HG03108 (cell line): ENCODE results near the gene ELFN1.

Source experiments
- ATAC-seq: cut with Tn5 transposase; IDR thresholded peaks from one replicate; pipeline ENCODE4 v1.9.1; 2021; ENCODE audit warnings: moderate library complexity; ENCODE audit not compliant: unreplicated experiment

ELFN1 gene

DNA sequence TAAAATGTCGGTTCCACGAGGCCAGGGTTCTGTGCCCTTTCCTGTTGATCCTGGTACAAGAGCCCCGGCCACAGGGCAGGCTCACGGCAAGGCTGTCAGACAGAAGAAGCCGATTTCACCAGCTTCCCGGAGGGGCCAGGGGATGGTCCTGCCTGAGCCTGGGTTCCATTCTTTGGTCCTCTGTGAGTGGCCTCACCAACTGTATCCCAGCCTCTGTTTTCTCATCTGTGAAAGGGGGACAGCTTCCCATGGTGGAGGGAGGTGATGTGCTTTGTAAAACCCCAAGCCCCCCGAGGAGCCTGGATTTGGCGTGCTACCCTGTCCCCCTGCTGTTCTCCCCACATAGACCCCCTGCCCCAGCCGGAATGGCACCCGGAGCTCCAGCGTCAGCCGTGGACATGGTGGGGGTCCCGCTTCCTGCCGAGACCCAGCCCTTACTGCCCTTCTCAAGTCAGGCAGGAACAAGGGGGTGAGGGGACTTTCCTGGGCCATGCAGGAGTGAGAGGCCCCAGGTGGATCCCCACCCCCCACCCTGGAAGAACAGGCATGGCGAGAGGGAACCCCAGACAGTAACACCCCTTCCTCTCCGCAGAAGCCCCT lies 28.3 kb upstream of the ELFN1 start:
- ATAC-seq: no peak

DNA sequence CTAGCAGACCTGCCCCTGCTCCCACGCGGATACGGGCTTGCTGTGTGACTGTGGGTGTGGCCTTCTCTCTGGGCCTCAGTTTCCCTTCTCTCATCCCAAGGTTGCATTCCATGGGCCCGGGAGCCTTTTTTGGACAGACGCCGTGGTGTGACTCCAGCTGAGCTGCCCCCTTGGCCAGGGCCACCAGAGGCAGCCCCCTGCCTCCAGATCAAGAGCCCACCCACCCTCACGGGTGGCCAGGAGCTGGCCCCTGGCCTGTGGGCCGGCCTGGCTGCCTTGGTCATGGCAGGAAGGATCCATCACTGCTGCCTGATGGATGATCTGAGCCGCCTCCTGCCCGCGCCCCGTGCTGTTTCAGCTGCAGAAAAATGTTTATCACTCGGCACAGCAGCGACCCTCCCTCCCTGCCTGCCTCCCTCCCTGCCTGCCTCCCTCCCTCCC lies 27.8 kb upstream of the ELFN1 start:
- ATAC-seq: no peak

DNA sequence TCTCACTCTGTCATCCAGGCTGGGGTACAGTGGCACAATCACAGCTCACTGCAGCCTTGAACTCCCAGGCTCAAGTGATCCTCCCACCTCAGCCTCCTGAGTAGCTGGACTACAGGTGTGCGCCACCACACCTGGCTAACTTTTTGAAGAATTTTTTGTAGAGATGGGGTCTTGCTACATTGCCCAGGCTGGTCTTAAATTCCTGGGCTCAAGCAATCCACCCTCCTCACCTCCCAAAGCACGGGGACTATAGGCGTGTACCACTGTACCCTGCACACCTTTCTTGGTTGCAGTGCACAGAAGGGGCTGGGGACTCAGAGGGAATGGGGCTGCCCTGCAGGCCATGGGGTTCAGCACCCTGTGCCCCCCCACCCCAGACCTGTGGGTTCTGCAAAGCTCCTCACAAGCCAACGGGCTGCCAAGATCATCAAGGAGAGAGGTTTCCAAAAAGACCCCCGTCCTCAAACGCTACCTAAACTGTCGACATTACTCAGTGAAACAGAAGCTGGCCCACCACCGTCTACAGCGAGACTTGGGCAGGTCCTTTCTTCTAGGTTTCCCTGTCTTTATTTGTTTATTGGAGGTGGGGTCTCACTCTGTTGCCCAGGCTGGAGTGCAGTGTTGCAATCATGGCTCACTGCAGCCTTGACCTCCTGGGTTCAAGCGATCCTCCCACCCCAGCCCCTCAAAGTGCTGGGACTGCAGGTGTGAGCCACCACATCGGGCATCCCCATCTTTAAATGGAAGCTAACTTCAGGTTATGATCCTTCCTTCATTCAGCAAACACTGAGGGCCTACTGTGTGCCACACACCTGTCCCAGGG lies 26.6 kb upstream of the ELFN1 start:
- no peak for ATAC-seq

GRCh38 chr7:1644341-1645070 lies 25.6 kb upstream of the ELFN1 start:
- no peak for ATAC-seq

GRCh38 chr7:1645071-1645409 lies 25.0 kb upstream of the ELFN1 start:
- ATAC-seq: no peak

DNA sequence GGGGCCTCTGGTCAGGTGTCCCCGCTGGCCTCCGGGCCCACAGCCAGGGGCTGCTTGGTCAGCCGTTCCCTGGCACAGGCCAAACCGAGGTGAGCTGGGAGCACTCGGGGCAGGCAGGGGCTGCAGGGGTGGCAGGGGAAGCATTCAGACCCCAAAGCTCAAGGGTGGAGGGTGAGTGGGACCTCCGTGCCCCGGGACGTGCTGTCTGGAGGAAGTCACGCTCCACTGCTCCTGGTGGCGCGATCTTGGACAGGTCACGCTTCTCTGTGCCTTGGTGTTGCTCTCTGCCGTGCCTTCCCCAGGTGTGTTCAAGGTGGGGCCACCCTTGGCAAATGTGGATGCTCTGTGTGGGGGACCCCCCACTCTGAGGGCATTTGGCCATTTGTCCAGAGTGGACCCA lies 24.6 kb upstream of the ELFN1 start:
- ATAC-seq: no peak

- no peak for ATAC-seq
Observed at GRCh38 chr7:1646391-1646790, 23.7 kb upstream of the ELFN1 start.

DNA sequence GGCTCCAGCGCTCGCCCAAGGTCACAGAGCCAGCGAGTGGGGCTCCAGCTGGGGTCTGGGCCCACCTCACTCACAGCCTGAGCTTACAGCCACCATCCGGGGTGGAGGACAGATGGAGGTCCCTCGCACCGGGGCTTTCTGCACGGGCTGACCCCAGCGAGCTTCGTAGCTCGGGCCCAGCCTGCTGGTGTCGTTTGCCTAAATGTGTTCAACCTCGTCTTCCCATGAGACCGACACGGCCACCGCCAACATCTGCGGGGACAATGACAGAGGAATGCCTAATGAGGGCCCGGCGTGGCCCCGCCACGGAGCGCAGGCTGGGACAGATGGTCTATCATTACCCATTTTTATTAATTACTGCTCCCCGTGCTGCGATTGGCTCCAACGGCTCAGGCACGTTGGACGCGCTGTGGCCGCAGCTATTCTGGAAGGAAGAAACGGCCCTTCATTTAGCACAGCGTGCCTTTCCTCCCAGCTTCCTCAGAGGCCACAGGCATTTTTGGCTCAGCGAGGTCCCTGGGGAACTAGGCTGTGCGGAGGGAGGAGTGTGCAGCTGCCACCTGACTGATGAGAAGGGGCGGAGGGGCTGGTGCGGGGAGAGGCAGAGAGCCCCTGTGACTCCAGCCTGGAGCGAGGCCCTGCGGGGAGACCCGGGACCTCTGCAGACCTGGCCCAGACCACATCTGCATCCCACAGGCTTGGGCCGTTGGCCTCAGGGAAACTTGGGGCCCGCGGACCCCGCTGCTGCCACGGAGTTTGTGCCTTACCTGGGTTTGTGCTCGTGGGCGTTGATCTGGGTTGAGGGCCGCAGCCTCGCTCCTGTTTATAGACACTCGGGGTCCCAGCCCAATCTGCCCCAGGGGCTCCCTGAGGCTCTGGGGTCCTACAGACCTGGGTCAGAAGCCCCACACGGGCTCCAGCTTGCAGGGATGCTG lies 22.9 kb upstream of the ELFN1 start:
- no peak for ATAC-seq

GRCh38 chr7:1647961-1648672 lies 22.0 kb upstream of the ELFN1 start:
- no peak for ATAC-seq

DNA sequence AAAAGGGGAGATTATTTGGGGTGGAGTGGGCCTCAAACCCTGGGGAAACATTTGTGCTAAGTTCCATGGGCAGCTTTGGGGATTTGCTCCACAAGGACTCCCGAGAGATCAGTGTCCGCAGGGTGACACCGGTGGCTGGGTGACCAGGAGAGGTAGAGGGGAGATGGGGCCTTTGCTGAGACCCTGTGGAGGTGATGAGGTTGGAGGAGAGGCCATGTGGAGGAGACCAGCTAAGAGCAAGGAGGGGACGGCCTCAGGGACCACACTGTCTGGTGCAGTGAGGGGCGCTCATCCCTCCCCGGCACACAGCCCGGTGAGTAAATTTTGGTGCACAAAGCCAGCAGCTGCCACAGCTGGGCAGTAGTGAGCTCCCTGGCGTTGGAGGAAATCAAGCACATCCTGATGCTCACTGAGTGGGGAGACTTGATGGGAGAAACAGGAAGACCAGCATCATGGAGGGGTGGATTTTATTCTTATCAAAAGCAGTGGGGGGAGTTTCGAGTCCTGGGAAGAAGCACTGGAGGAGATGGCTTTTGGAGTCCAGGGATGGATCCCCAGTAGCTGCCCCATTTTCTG lies 20.2 kb upstream of the ELFN1 start:
- ATAC-seq: no peak

DNA sequence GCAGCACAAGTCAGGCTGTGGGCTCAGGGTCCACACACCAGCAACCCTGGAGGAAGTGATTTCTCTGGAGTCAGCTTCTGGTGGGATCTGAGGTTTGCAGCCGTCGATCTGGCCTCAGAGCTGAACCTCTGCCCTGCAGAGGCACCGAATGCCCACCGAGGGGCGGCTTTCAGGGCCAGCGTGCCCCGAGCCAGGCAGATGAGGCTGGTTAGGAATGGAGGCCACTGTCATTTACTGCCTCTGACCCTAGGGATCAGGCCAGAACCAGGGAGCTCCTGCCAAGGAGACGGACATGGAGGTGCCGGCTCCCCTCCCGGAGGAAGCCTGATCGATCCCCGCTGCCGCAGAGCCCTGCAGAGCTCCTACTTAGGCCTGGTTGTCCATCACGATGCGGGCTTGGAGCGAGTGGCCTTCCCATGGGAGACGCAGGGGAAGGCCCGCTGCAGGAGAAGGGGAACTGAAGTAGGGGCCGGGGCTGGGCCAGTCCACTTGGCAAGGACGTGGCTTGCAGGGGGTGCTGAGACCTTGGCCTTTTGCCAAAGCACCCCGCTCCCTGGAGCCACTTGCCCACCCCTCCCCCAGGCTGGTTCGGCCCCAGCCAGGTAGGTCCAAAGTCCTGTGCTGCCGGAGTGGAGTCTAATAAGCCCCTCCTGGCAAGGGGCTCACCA lies 19.6 kb upstream of the ELFN1 start:
- ATAC-seq: no peak

DNA sequence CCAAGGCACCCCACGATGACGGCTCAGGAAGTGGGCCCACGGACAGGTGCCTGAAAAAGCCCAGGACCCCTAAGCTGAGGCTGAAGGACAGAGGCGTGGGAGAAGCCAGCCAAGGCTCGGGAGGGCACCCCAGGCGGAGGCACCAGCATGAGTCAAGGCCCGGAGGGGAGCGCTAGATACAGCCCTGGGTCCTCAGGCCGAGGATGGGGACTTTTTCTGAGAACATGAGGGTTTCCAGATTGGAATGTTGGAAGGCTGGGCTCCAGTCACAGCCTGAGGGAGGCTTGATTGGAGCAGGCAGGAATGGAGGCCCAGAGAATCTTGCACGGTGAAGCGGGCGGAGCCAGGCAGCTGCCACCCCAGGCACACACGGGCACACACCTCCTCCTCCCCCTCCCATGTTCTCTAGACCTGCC lies 19.0 kb upstream of the ELFN1 start:
- no peak for ATAC-seq

GRCh38 chr7:1651891-1652290 lies 18.2 kb upstream of the ELFN1 start:
- no peak for ATAC-seq

DNA sequence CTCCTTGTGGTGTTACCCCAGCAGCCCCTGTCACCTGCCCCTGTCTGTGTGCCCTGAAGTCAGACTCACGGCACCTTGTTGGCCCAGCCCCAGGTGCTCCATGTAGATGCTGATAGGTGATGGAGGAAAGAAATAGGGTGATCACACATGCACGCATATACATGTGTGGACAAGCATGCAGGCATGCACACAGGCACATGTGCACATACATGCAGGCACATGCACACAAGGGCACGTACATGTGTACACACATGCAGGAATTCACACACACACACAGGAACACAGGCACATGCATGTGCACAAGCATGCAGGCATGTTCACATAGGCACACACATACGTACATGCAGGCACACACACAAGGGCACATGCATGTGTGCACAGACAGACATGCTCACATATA lies 16.6 kb upstream of the ELFN1 start:
- ATAC-seq: no peak

DNA sequence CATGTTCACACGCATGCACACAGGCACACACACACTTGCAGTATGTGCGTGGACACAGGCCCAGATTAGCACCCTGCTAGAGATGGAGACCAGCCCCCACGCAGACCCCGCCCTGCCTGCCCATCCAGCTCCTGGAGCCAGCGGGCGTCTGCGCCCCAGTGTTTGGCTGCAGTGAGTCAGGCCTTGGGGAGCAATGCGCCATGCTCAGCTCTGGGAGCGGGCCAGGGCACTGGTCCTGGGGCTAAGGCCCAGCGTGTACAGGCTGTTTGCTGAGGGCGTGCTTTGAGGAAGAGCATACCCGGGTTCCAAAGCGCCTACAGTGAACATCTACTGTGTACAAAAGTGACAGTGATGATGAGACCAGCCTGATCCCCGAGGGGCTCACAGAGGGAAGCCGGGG lies 16.0 kb upstream of the ELFN1 start:
- ATAC-seq: no peak

DNA sequence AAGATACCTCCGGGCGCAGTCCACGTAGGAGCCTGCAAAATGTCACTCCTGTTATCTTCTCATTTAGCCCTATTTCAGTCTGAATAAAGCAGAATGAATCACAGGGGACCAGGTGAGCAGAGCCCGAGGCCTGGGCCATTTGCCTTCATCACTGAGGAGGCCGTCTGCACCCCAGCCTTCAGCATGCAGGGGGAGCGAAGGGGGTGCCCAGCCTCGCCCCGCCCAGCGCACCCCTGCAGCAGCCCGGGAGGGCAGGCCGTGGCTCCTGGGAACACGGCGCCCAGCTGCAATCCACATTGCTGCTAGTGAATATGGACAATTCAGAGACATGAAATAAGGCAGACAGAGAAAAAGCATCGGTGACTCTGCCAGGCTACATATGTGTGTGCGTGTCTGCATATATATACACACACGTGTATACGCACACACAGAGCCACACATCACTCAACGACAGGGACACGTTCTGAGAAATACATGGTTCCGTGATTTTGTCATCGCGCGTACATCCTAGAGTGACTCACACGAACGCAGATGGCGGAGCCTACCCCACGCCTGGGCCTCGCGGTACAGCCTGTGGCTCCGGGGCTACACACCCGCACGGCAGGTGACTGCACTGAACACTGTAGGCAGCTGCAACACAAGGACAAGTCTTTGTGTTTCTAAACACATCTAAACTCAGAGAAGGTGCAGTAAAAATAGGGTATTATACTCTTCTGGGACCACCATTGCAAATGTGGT lies 15.2 kb upstream of the ELFN1 start:
- ATAC-seq: no peak

DNA sequence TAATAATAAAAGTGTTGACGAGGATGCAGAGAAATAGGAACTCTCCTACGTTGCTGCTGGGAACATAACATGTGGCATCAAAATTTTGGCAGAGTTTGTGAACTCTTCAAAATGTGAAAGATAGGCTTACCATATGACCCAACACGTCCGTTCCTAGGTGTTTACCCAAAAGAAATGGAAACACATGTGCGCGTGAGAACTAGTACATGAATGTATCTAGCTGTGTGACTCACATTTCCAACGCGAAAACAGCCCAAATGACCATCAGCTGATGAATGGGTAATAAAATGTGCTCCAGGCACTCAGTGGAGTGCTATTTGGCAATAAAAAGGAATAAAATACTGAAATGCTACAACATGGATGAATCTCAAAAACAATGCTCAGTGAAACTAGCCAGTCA lies 10.4 kb upstream of the ELFN1 start:
- no peak for ATAC-seq

DNA sequence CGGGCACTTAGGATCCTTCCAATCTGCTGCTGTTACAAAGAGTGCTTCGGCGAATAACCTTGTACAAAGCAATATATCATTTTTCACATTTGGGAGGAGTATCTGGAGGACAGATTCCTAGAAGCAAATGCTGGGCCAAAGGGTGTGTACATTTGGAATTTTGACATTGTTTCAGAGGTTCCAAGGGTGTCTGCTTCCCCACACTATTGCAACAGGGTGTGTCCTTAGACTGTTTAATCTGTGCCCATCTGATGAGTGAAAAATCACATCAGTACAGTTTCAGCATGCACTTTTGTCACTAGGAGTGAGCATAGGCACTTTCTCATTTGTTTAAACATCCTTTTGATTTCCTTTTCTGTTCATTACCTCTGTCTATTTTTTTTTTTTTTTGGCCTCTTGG lies 8.6 kb upstream of the ELFN1 start:
- ATAC-seq: no peak

DNA sequence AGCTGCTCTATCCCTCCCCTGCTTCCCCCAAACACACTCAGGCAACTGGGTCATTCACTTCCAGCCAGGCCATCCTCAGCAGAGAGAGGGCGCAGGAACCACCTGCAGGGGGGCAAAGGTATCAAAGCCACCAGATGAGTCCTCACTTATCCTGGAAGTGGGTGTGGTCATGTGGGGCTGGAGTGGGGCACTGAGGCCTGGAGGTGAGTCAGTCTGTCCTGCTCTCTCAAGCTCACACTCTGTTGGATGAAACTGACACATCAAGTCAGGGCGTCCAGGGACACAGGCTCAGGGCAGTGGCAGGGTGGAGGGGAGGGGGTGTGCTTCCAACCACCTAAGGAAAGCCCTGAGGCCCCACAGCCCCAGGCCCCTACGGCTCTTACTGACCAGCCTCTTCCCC lies 8.0 kb upstream of the ELFN1 start:
- ATAC-seq: no peak
